ENCODE measurements around the gene OOSP3. TPM values are rescaled to one million over a fixed set of nuclear protein-coding genes. Genes with fewer than 3 reads are reported as not detected.
"Not testable (repeated sequence)": the region's sequence is repeated elsewhere in the genome, so short reads cannot be mapped to it uniquely, and the experiment has no call there.

Gene OOSP3
- total RNA-seq, 5 donors from 2014 or later (not counting 1 experiment from before 2014, with no cell fraction given): not detected

- Mint-ChIP-seq H3K27ac (no peak overlapping the region), H3K4me1 (no peaks in the 10 kb centered on the region), H3K36me3 (no peaks in the 10 kb centered on the region), H3K9me3 (peaks cover 0 to 4% (median 4%) of the 10 kb centered on the region in 3 donors), H3K27me3 (peaks cover 3% of the 10 kb centered on the region in 2 donors), H3K4me3 (no peak overlapping the region)
- no CpG with 5 or more reads among the region's 5 CpGs for WGBS (ENCODE audit: insufficient coverage)
- Histone ChIP-seq H3K4me1 (ENCODE audit: control insufficient read depth in 1 of 2, extremely low read depth in 1 of 2, insufficient read depth in 2 of 2, low read length in 2 of 2) (no peaks in the 10 kb centered on the region), H3K36me3 (ENCODE audit: control insufficient read depth in 2 of 2, extremely low read depth in 1 of 2, insufficient read depth in 1 of 2, low read length in 1 of 2) (no peaks in the 10 kb centered on the region), H3K27me3 (replicated peaks in 1 of 2; ENCODE audit: control insufficient read depth in 2 of 2, extremely low read depth in 1 of 2, insufficient read depth in 2 of 2, low read length in 1 of 2) (no peaks in the 10 kb centered on the region), H3K9me3 (no peaks in the 10 kb centered on the region), H3K4me3 (ENCODE audit: control insufficient read depth in 1 of 2, extremely low read depth in 1 of 2, low read length in 1 of 2) (no peak overlapping the region), H3K27ac (ENCODE audit: low read length) (no peak overlapping the region)
- ChIA-PET CTCF (interaction anchor here in 1 of 2 donors (0.6 kb wide), 1 partner anchor 8 kb away, joined by 3 read pairs; no protein-coding TSS in a partner anchor), POLR2A (no interaction called here)
- no peak for DNase-seq
- ATAC-seq (replicated peaks in 1 of 4): no peak
Measured at GRCh38 chr11:59846556-59846955, 32.0 kb upstream of the OOSP3 start.

- ATAC-seq (replicated peaks in 1 of 4) (no peak), DNase-seq (no peak)
- H3K27me3 Mint-ChIP-seq: peaks cover 0 to 4% of the 10 kb centered on the region in 2 donors
- Histone ChIP-seq H3K36me3 (ENCODE audit: control insufficient read depth in 2 of 2, extremely low read depth in 1 of 2, insufficient read depth in 1 of 2, low read length in 1 of 2) (no peaks in the 10 kb centered on the region), H3K27ac (ENCODE audit: low read length) (no peak overlapping the region), H3K4me3 (ENCODE audit: control insufficient read depth in 1 of 2, extremely low read depth in 1 of 2, low read length in 1 of 2) (no peak overlapping the region), H3K9me3 (no peaks in the 10 kb centered on the region), H3K4me1 (ENCODE audit: control insufficient read depth in 1 of 2, extremely low read depth in 1 of 2, insufficient read depth in 2 of 2, low read length in 2 of 2) (no peaks in the 10 kb centered on the region), H3K27me3 (replicated peaks in 1 of 2; ENCODE audit: control insufficient read depth in 2 of 2, extremely low read depth in 1 of 2, insufficient read depth in 2 of 2, low read length in 1 of 2) (no peaks in the 10 kb centered on the region)
- no peak overlapping the region for H3K4me3 Mint-ChIP-seq
- H3K36me3 Mint-ChIP-seq: no peaks in the 10 kb centered on the region
- H3K4me1 Mint-ChIP-seq: no peaks in the 10 kb centered on the region
- no peak overlapping the region for H3K27ac Mint-ChIP-seq
- WGBS (ENCODE audit: insufficient coverage): 76% methylated on average over 2 of the region's 3 CpGs
- CTCF ChIA-PET: interaction anchor here in 1 of 2 donors (0.6 kb wide), 3 partner anchors 21 to 481 kb away, joined by 3 to 4 read pairs (median 4); no protein-coding TSS in a partner anchor
- POLR2A ChIA-PET: no interaction called here
- peaks cover 0 to 4% (median 4%) of the 10 kb centered on the region in 3 donors for H3K9me3 Mint-ChIP-seq
Measured at GRCh38 chr11:59847626-59848025, 31.0 kb upstream of the OOSP3 start.

GRCh38 chr11:59848439-59848838 is 30.1 kb upstream of the OOSP3 start:
- H3K4me3 Mint-ChIP-seq; H3K27me3 ChIP-seq (replicated peaks in 1 of 2; ENCODE audit: control insufficient read depth in 2 of 2, extremely low read depth in 1 of 2, insufficient read depth in 2 of 2, low read length in 1 of 2); H3K36me3 ChIP-seq (ENCODE audit: control insufficient read depth in 2 of 2, extremely low read depth in 1 of 2, insufficient read depth in 1 of 2, low read length in 1 of 2); H3K4me1 ChIP-seq (ENCODE audit: control insufficient read depth in 1 of 2, extremely low read depth in 1 of 2, insufficient read depth in 2 of 2, low read length in 2 of 2); H3K4me3 ChIP-seq (ENCODE audit: control insufficient read depth in 1 of 2, extremely low read depth in 1 of 2, low read length in 1 of 2); H3K9me3 Mint-ChIP-seq; CTCF ChIA-PET; H3K36me3 Mint-ChIP-seq; H3K27ac ChIP-seq (ENCODE audit: low read length); POLR2A ChIA-PET; H3K27me3 Mint-ChIP-seq; H3K4me1 Mint-ChIP-seq; ATAC-seq (replicated peaks in 1 of 4); H3K27ac Mint-ChIP-seq; DNase-seq; H3K9me3 ChIP-seq: not testable (repeated sequence)
- no CpG with 5 or more reads among the region's 6 CpGs for WGBS (ENCODE audit: insufficient coverage)

- ATAC-seq (replicated peaks in 1 of 4) (no peak), DNase-seq (no peak)
- Mint-ChIP-seq H3K27ac (no peak overlapping the region), H3K9me3 (peaks cover 0 to 4% (median 4%) of the 10 kb centered on the region in 3 donors), H3K36me3 (no peaks in the 10 kb centered on the region), H3K4me1 (no peaks in the 10 kb centered on the region), H3K27me3 (peaks cover 0 to 4% of the 10 kb centered on the region in 2 donors), H3K4me3 (no peak overlapping the region)
- H3K4me3 ChIP-seq (ENCODE audit: control insufficient read depth in 1 of 2, extremely low read depth in 1 of 2, low read length in 1 of 2): no peak overlapping the region
- 40% methylated on average over 1 of the region's 2 CpGs for WGBS (ENCODE audit: insufficient coverage)
- H3K9me3 ChIP-seq: no peaks in the 10 kb centered on the region
- ChIA-PET POLR2A (no interaction called here), CTCF (no interaction called here)
- no peak overlapping the region for H3K27ac ChIP-seq (ENCODE audit: low read length)
- H3K4me1 ChIP-seq (ENCODE audit: control insufficient read depth in 1 of 2, extremely low read depth in 1 of 2, insufficient read depth in 2 of 2, low read length in 2 of 2): no peaks in the 10 kb centered on the region
- H3K36me3 ChIP-seq (ENCODE audit: control insufficient read depth in 2 of 2, extremely low read depth in 1 of 2, insufficient read depth in 1 of 2, low read length in 1 of 2): no peaks in the 10 kb centered on the region
- no peaks in the 10 kb centered on the region for H3K27me3 ChIP-seq (replicated peaks in 1 of 2; ENCODE audit: control insufficient read depth in 2 of 2, extremely low read depth in 1 of 2, insufficient read depth in 2 of 2, low read length in 1 of 2)
Measured at GRCh38 chr11:59849129-59849528, 29.5 kb upstream of the OOSP3 start.

GRCh38 chr11:59849551-59849950 is 29.0 kb upstream of the OOSP3 start:
- ATAC-seq (replicated peaks in 1 of 4); H3K4me1 ChIP-seq (ENCODE audit: control insufficient read depth in 1 of 2, extremely low read depth in 1 of 2, insufficient read depth in 2 of 2, low read length in 2 of 2); H3K27me3 ChIP-seq (replicated peaks in 1 of 2; ENCODE audit: control insufficient read depth in 2 of 2, extremely low read depth in 1 of 2, insufficient read depth in 2 of 2, low read length in 1 of 2); H3K4me1 Mint-ChIP-seq; CTCF ChIA-PET; H3K27ac Mint-ChIP-seq; H3K27ac ChIP-seq (ENCODE audit: low read length); H3K9me3 Mint-ChIP-seq; H3K36me3 Mint-ChIP-seq; H3K36me3 ChIP-seq (ENCODE audit: control insufficient read depth in 2 of 2, extremely low read depth in 1 of 2, insufficient read depth in 1 of 2, low read length in 1 of 2); H3K4me3 ChIP-seq (ENCODE audit: control insufficient read depth in 1 of 2, extremely low read depth in 1 of 2, low read length in 1 of 2); H3K27me3 Mint-ChIP-seq; H3K4me3 Mint-ChIP-seq; POLR2A ChIA-PET; H3K9me3 ChIP-seq; DNase-seq: not testable (repeated sequence)
- 100% methylated on average over 2 of the region's 2 CpGs for WGBS (ENCODE audit: insufficient coverage)

- H3K4me1 ChIP-seq (ENCODE audit: control insufficient read depth in 1 of 2, extremely low read depth in 1 of 2, insufficient read depth in 2 of 2, low read length in 2 of 2); H3K9me3 Mint-ChIP-seq; H3K27ac ChIP-seq (ENCODE audit: low read length); H3K27me3 ChIP-seq (replicated peaks in 1 of 2; ENCODE audit: control insufficient read depth in 2 of 2, extremely low read depth in 1 of 2, insufficient read depth in 2 of 2, low read length in 1 of 2); H3K27ac Mint-ChIP-seq; H3K4me3 Mint-ChIP-seq; H3K36me3 Mint-ChIP-seq; H3K4me1 Mint-ChIP-seq; H3K4me3 ChIP-seq (ENCODE audit: control insufficient read depth in 1 of 2, extremely low read depth in 1 of 2, low read length in 1 of 2); H3K36me3 ChIP-seq (ENCODE audit: control insufficient read depth in 2 of 2, extremely low read depth in 1 of 2, insufficient read depth in 1 of 2, low read length in 1 of 2); H3K9me3 ChIP-seq; CTCF ChIA-PET; H3K27me3 Mint-ChIP-seq; DNase-seq; ATAC-seq (replicated peaks in 1 of 4): not testable (repeated sequence)
- POLR2A ChIA-PET: interaction anchor here in 1 of 2 donors (0.6 kb wide), 1 partner anchor 1405 kb away, joined by 3 read pairs; no protein-coding TSS in a partner anchor
- no CpG with 5 or more reads among the region's 5 CpGs for WGBS (ENCODE audit: insufficient coverage)
Measured at GRCh38 chr11:59851416-59851815, 27.2 kb upstream of the OOSP3 start.

- H3K4me1 Mint-ChIP-seq: peaks cover 0 to 21% (median 20%) of the 10 kb centered on the region in 3 donors
- WGBS (ENCODE audit: insufficient coverage): 27% methylated on average over 1 of the region's 2 CpGs
- H3K9me3 Mint-ChIP-seq: no peaks in the 10 kb centered on the region
- ChIA-PET CTCF (no interaction called here), POLR2A (no interaction called here)
- no peak overlapping the region for H3K4me3 Mint-ChIP-seq
- H3K9me3 ChIP-seq: no peaks in the 10 kb centered on the region
- H3K36me3 Mint-ChIP-seq: no peaks in the 10 kb centered on the region
- no peaks in the 10 kb centered on the region for H3K4me1 ChIP-seq (ENCODE audit: control insufficient read depth in 1 of 2, extremely low read depth in 1 of 2, insufficient read depth in 2 of 2, low read length in 2 of 2)
- H3K27me3 Mint-ChIP-seq: peaks cover 0 to 4% of the 10 kb centered on the region in 2 donors
- no peak overlapping the region for H3K27ac Mint-ChIP-seq
- H3K36me3 ChIP-seq (ENCODE audit: control insufficient read depth in 2 of 2, extremely low read depth in 1 of 2, insufficient read depth in 1 of 2, low read length in 1 of 2): no peaks in the 10 kb centered on the region
- no peak overlapping the region for H3K4me3 ChIP-seq (ENCODE audit: control insufficient read depth in 1 of 2, extremely low read depth in 1 of 2, low read length in 1 of 2)
- no peak overlapping the region for H3K27ac ChIP-seq (ENCODE audit: low read length)
- H3K27me3 ChIP-seq (replicated peaks in 1 of 2; ENCODE audit: control insufficient read depth in 2 of 2, extremely low read depth in 1 of 2, insufficient read depth in 2 of 2, low read length in 1 of 2): no peaks in the 10 kb centered on the region
- DNase-seq (no peak), ATAC-seq (replicated peaks in 1 of 4) (no peak)
Measured at GRCh38 chr11:59854871-59855270, 23.7 kb upstream of the OOSP3 start.
